OCI-LY7 (cell line): ENCODE measurements around the gene KRTAP2-2. TPM values are rescaled to one million over a fixed set of nuclear protein-coding genes. Genes with fewer than 3 reads are reported as not detected.
"Not testable (repeated sequence)": the region's sequence is repeated elsewhere in the genome, so short reads cannot be mapped to it uniquely, and the experiment has no call there.

Source experiments
- BruUV-seq: library from RNA; stranded (reverse); fragments of 400-500 nt; replicated peaks from 2 replicates; lab custom pipeline; 2021; lab: Mats Ljungman, UMichigan
- CTCF ChIA-PET: fragments of 300-600 bp; sonication (Branson Sonifier 250); formaldehyde crosslinking; loops from one replicate; lab custom pipeline; 2022; ENCODE audit warnings: antibody characterized with exemption; ENCODE audit not compliant: unreplicated experiment; lab: Charles Lee
- POLR2A ChIA-PET: fragments of 300-600 bp; sonication (Branson Sonifier 250); formaldehyde crosslinking; loops from one replicate; lab custom pipeline; 2022; ENCODE audit warnings: antibody characterized with exemption; lab: Charles Lee
- DNase-seq: peaks from one replicate; pipeline ENCODE4 v3.0.0-alpha.2; 2015; ENCODE audit warnings: low spot score
- H2AFZ ChIP-seq: fragments of 200-600 bp; sonication (generic), shearing (Covaris generic); 2 replicates; pipeline ENCODE4 v1.6.1; 2014; ENCODE audit warnings: mild to moderate bottlenecking, antibody characterized with exemption, low read length, moderate library complexity
- H3K27ac ChIP-seq: fragments of 200-600 bp; sonication (generic); 2 replicates; pipeline ENCODE4 v1.5.1; 2014; ENCODE audit warnings: mixed run types, low read depth, mild to moderate bottlenecking, moderate library complexity, low read length, inconsistent platforms; ENCODE audit not compliant: poor library complexity, severe bottlenecking
- H3K36me3 ChIP-seq: fragments of 200-600 bp; sonication (generic); 2 replicates; pipeline ENCODE4 v1.6.1; 2014; ENCODE audit warnings: mild to moderate bottlenecking, antibody characterized with exemption, low read length, moderate library complexity, mixed read lengths; ENCODE audit not compliant: insufficient read depth
- H3K4me1 ChIP-seq: fragments of 200-600 bp; sonication (generic); 2 replicates; pipeline ENCODE4 v1.5.1; 2014; ENCODE audit warnings: mild to moderate bottlenecking, low read length; ENCODE audit not compliant: insufficient read depth, poor library complexity, severe bottlenecking
- H3K4me2 ChIP-seq: fragments of 200-600 bp; sonication (generic); 2 replicates; pipeline ENCODE4 v1.6.1; 2014; ENCODE audit warnings: mild to moderate bottlenecking, low read length
- H3K4me3 ChIP-seq: fragments of 200-600 bp; sonication (generic); 2 replicates; pipeline ENCODE4 v1.5.1; 2014; ENCODE audit warnings: mild to moderate bottlenecking, low read depth, low read length; ENCODE audit not compliant: poor library complexity, severe bottlenecking
- H3K79me2 ChIP-seq: fragments of 200-600 bp; sonication (generic); 2 replicates; pipeline ENCODE4 v1.6.1; 2016; ENCODE audit warnings: low read depth, mild to moderate bottlenecking, low read length, moderate library complexity, mixed read lengths; ENCODE audit not compliant: insufficient read depth
- H3K9me2 ChIP-seq: fragments of 200-600 bp; sonication (generic); 2 replicates; pipeline ENCODE4 v1.6.1; 2016; ENCODE audit warnings: mild to moderate bottlenecking, low read length, mixed read lengths; ENCODE audit not compliant: insufficient read depth
- H3K9me3 ChIP-seq: fragments of 200-600 bp; sonication (generic); 2 replicates; pipeline ENCODE4 v1.6.1; 2014; ENCODE audit warnings: mild to moderate bottlenecking, mixed run types, low read length, mixed read lengths
- H4K20me1 ChIP-seq: fragments of 200-600 bp; sonication (generic); 2 replicates; pipeline ENCODE4 v1.6.1; 2014; ENCODE audit warnings: mild to moderate bottlenecking, antibody characterized with exemption, low read length, moderate library complexity, mixed read lengths; ENCODE audit not compliant: insufficient read depth
- EZH2phosphoT487 ChIP-seq: fragments of 200-600 bp; sonication (generic); IDR thresholded peaks from 2 replicates; pipeline ENCODE4 v1.6.1; 2018; ENCODE audit warnings: low read depth, borderline replicate concordance, mild to moderate bottlenecking, mixed run types, antibody characterized with exemption, low read length, moderate library complexity, mixed read lengths
- intact Hi-C: fragments of 100-400 bp; cut with micrococcal nuclease; formaldehyde crosslinking; loops from one replicate; pipeline ENCODE4 v1.10.0; 2022; ENCODE audit not compliant: unreplicated experiment
- total RNA-seq, 2 experiments: library from RNA; depleted of rRNA in 1 of 2; stranded (reverse); fragments of >200 nt in 1 of 2; shearing (Covaris generic) in 1 of 2; gene quantifications; 2 replicates each; pipeline ENCODE4 v1.2.3, GENCODE V29; 2014 to 2022
- TF ChIP-seq, protein P1 (sequence below): fragments of 200-600 bp; sonication (generic); conservative IDR thresholded peaks from 2 replicates; pipeline ENCODE4 v1.5.1; 2014; ENCODE audit warnings: mild to moderate bottlenecking, antibody characterized with exemption, low read length, moderate library complexity, mixed read lengths

KRTAP2-2 gene
- total RNA-seq, 2 experiments from 2014 or later: not detected

DNA sequence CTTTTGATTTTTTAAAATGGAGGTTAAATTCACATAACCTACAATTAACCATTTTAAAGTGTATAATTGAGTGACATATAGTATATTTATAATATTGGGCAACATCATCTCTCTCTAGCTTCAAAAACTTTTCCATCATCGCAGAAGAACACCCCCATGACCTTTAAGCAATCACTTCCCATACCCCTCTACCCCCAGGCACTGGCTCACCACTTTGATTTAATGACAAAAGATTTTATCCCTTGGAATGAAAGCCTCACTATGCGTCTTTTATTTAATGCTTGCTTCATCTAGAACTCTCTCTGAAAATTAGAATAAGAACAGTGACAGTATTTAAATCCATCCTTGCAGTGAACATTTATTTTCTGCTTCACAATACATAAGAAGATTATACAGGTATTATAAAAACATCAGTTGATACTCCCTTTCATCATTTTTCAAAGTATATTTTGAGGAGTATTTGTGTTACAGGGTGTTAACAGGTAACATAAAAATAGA is 17.1 kb downstream of the KRTAP2-2 start:
- TF ChIP-seq, protein P1, sequence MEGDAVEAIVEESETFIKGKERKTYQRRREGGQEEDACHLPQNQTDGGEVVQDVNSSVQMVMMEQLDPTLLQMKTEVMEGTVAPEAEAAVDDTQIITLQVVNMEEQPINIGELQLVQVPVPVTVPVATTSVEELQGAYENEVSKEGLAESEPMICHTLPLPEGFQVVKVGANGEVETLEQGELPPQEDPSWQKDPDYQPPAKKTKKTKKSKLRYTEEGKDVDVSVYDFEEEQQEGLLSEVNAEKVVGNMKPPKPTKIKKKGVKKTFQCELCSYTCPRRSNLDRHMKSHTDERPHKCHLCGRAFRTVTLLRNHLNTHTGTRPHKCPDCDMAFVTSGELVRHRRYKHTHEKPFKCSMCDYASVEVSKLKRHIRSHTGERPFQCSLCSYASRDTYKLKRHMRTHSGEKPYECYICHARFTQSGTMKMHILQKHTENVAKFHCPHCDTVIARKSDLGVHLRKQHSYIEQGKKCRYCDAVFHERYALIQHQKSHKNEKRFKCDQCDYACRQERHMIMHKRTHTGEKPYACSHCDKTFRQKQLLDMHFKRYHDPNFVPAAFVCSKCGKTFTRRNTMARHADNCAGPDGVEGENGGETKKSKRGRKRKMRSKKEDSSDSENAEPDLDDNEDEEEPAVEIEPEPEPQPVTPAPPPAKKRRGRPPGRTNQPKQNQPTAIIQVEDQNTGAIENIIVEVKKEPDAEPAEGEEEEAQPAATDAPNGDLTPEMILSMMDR: no peak
- no peak for TF ChIP-seq EZH2phosphoT487
- no peaks in the 10 kb centered on the region for H4K20me1 ChIP-seq
- no peak overlapping the region for H3K4me3 ChIP-seq
- H3K9me3 ChIP-seq: no peaks in the 10 kb centered on the region
- no peak for DNase-seq
- H2AFZ ChIP-seq: no peak overlapping the region
- no peaks in the 10 kb centered on the region for H3K79me2 ChIP-seq
- intact Hi-C loops: no loop called here
- ChIA-PET POLR2A (no interaction called here), CTCF (no interaction called here)
- H3K9me2 ChIP-seq: no peaks in the 10 kb centered on the region
- H3K4me1 ChIP-seq: no peaks in the 10 kb centered on the region
- H3K36me3 ChIP-seq: no peaks in the 10 kb centered on the region
- H3K27ac ChIP-seq: no peak overlapping the region
- BruUV-seq: no TSS peak
- no peak overlapping the region for H3K4me2 ChIP-seq

DNA sequence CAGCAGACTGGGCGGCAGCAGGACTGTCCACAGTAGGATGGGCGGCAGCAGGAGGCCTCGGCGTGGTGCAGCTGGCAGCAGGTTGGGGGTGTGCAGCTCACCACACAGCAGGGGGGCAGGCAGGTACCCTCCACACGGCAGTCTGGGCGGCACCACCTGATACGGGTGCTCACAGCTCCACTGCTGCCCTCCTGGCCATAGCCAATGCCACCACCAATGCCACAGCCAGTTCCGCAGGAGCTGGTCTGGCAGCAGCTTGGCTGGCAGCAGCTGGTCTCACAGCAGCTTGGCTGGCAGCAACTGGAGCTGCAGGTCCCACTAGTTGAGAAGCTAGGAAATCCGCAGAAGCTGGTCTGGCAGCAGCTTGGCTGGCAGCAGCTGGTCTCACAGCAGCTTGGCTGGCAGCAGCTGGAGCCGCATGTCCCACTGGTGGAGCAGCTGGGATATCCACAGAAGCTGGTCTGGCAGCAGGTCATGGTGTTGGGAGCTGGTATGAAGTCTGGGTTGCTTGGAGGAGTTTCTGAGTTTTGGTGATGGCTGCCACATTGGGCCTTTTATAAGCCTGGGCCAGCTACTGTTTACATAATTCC is 20.6 kb downstream of the KRTAP2-2 start, which contains the start of gene KRTAP1-3:
Gene KRTAP1-3, minus strand, starts transcription at position 529 of the 590 bp plus-strand sequence. Its CDS starts 53 bp downstream, at position 476.
- H2AFZ ChIP-seq, H3K4me1 ChIP-seq, intact Hi-C loops, H3K27ac ChIP-seq, H4K20me1 ChIP-seq, H3K9me2 ChIP-seq, H3K36me3 ChIP-seq, H3K4me2 ChIP-seq, H3K4me3 ChIP-seq, CTCF ChIA-PET, H3K79me2 ChIP-seq, BruUV-seq, DNase-seq, H3K9me3 ChIP-seq: not testable (repeated sequence)
- POLR2A ChIA-PET: interaction anchor here (0.7 kb wide), 1 partner anchor 443 kb away, joined by 3 read pairs; no protein-coding TSS in a partner anchor

DNA sequence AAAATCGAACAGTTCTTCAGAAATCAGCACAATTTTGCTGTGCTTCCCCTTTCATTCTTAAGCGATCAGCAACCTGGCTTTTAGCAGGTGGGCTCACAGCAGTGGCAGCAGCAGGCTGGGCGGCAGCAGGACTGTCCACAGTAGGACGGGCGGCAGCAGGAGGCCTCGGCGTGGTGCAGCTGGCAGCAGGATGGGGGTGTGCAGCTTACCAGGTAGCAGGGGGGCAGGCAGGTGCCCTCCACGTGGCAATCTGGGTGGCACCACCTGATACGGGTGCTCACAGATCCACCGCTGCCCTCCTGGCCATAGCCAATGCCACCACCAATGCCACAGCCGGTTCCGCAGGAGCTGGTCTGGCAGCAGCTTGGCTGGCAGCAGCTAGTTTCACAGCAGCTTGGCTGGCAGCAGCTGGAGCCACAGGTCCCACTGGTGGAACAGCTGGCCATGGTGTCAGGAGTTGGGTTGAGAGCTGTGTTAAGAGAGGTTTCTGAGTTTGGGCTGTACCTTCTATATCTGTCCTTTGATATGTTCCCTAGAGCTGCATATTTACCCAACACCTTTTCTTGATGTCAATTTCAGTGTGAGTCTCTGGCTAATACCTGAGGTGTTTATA is 25.3 kb downstream of the KRTAP2-2 start, which contains the start of gene KRTAP1-4:
Gene KRTAP1-4, minus strand, starts transcription at position 563 of the 613 bp plus-strand sequence. Its CDS starts 117 bp downstream, at position 446.
- no peak within 1 kb of the TSS for H3K27ac ChIP-seq
- no peaks in the 10 kb centered on the region for H3K9me2 ChIP-seq
- H4K20me1 ChIP-seq: no peaks in the 10 kb centered on the region
- DNase-seq: no peak
- no peak within 1 kb of the TSS for H2AFZ ChIP-seq
- no peak within 1 kb of the TSS for H3K4me2 ChIP-seq
- H3K4me1 ChIP-seq: no peaks in the 10 kb centered on the region
- no peaks in the 10 kb centered on the region for H3K36me3 ChIP-seq
- TF ChIP-seq, protein P1: no peak
- no peak for TF ChIP-seq EZH2phosphoT487
- intact Hi-C loops: no loop called here
- no peaks in the 10 kb centered on the region for H3K79me2 ChIP-seq
- POLR2A ChIA-PET: no interaction called here
- no TSS peak for BruUV-seq
- no peak within 1 kb of the TSS for H3K4me3 ChIP-seq
- no peaks in the 10 kb centered on the region for H3K9me3 ChIP-seq
- CTCF ChIA-PET: no interaction called here
